Activated CD4-positive, CD25-positive, alpha-beta regulatory T cell (primary cell): ENCODE measurements around the gene MEST.
"Not testable (repeated sequence)": the region's sequence is repeated elsewhere in the genome, so short reads cannot be mapped to it uniquely, and the experiment has no call there.

Source experiments
- DNase-seq, 4 experiments: peaks; one replicate each; lab custom pipeline; 2025; lab: John Stamatoyannopoulos, UW

MEST gene

DNA sequence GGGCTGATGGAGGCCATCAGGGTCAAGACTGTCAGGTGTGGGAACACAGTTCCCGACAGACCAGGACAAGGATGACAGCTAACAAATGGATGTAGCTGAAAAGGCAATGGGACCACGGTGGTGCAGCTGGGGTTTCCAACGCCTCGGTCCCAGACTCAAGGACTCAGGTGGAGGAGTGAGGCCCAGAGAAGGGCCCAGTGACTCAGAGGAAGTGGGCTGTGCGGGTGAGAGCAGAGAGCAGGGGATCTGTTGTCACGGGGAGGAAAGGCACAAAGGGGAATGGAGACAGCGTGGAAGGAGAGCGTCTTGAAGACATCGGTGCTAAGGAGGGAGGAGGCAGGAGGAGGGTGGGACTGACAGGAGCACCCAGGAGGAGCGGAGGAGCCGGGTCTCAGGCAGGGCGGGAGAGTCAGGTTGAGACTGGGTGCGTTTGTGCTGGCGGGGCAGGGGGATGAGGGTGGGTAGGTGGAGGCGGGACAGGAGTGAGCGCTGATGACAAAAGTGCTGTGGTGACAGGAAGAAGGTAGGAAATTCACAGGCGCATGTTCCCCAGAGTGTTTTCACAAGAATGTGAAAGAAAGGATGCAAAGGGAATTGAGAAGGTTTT lies 31.7 kb downstream of the MEST start:
- not testable (repeated sequence) for DNase-seq

DNA sequence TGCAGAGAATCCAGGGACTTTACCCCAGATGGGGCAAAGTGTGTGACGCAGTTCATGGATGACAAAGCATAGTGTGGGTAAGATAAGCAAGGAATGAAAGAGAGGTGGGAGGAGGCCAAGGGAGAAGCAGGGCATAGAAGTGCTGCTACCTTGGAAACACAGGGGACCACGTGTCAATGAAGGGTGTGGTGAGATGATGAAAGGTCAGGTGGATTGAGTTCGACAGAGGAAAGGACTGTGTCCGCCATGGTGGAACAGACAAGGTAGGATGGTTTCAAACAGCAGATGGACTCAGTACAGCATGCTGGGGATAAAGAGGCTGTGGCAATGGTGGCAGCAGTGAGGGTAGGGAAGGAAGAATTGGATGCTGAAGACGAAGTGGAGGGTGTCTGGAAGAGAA lies 32.7 kb downstream of the MEST start:
- no peak for DNase-seq

DNA sequence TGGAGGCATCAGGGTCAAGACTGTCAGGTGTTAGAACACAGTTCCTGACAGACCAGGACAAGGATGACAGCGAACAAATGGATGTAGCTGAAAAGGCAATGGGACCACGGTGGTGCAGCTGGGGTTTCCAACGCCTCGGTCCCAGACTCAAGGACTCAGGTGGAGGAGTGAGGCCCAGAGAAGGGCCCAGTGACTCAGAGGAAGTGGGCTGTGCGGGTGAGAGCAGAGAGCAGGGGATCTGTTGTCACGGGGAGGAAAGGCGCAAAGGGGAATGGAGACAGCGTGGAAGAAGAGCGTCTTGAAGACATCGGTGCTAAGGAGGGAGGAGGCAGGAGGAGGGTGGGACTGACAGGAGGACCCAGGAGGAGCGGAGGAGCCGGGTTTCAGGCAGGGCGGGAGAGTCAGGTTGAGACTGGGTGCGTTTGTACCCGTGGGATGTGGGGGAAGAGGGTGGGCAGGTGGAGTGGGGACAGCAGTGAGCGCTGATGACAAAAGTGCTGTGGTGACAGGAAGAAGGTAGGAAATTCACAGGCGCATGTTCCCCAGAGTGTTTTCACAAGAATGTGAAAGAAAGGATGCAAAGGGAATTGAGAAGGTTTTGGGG lies 36.0 kb downstream of the MEST start:
- not testable (repeated sequence) for DNase-seq

DNA sequence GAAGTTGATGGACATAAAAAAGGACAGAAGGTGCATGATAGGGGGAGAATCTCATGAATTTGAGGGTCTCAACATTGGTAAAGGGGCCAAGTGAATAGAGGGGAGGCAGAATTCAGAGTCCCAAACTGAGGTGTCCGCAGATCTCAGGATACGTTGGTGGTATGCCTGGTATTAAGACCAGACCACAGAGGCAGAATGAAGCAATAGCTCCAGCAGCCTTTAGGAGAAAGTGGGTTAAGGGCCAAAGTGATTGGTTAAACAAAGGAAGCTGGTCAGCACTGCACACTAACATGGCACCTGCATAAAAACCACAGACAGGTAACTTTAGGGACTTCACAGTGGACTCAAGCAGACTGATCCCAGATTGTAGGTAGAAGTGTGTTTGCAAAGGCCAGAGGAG lies 37.5 kb downstream of the MEST start:
- DNase-seq = no peak

DNA sequence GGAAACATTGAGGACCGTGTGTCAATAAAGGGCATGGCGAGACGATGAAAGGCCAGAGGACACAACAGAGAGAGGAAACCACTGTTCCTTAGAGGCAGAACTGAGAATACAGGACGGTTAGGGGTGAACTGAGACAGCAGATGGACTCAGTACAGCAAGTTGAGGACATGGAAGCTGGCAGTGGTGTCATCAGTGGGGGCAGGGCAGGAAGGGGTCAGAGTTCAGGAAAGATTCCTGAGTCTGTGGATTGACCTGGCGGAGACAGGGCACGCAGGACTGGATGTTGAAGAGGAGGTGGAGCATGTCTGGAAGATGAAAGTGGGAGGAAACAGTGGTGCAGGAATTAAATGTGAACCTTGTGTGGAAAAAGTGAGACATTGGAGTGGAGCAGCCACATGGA lies 46.0 kb downstream of the MEST start:
- DNase-seq = not testable (repeated sequence)

DNA sequence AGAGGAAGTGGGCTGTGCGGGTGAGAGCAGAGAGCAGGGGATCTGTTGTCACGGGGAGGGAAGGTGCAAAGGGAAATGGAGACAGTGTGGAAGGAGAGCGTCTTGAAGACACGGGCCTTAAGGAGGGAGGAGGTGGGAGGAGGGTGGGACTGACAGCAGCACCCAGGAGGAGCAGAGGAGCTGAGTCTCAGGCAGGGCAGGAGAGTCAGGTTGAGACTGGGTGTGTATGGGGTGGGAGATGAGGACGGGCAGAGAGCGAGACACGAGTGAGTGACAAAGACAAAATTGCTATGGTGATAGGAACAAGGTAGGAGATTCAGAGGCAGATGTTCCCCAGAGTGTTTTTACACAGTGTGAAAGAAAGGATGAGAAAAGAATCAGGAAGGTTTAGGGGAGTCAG lies 49.4 kb downstream of the MEST start:
- not testable (repeated sequence) for DNase-seq

DNA sequence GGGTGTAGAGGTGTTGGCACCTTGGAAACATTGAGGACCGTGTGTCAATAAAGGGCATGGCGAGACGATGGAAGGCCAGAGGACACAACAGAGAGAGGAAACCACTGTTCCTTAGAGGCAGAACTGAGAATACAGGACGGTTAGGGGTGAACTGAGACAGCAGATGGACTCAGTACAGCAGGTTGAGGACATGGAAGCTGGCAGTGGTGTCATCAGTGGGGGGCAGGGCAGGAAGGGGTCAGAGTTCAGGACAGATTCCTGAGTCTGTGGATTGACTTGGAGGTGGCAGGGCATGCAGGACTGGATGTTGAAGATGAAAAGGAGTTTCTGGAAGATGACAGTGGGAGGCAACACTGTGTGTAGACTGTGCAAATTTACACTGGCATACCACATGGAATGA lies 50.4 kb downstream of the MEST start:
- not testable (repeated sequence) for DNase-seq

DNA sequence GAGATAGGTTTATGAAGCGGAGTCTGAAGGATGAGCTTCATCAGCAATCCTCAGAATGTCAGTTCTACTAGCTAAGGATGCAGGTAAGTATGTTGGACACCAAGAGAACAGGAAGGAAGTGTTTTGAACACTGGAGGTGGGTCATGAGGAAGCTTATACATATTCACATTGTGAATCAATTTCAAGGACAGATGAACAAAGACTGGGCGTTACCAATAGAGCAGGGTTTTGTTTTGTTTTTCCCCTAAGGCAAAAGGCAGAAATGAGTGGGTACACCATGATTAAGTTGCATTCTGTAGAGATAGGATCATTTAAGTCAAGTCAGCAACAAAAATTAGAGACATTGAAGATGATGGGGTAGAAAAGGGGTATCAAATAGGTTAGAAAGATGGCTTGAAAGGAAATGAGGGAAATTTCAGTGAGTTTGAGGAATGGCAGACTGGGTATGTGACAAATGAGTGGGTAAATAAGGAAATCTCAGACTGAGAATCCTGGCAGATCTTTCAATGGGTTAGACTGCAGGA lies 51.7 kb downstream of the MEST start:
- no peak for DNase-seq

DNA sequence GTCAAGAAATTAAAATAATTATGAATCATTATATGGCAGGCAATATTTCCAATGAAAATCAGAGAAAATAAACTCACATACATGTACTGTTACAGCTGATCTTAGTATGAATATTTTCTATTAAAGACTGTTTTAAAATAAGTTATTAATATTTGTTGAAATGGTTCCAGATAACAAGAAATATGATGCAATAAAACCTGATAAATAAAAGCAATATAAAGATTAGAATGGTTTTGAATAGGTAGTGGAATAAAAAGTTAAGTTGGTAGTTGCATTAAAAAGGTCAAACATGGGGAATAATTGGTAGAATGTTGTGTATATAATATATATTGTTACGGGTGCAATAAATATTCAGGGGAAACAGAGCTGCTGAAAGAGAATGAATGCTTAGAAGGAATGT lies 52.5 kb downstream of the MEST start:
- no peak for DNase-seq

DNA sequence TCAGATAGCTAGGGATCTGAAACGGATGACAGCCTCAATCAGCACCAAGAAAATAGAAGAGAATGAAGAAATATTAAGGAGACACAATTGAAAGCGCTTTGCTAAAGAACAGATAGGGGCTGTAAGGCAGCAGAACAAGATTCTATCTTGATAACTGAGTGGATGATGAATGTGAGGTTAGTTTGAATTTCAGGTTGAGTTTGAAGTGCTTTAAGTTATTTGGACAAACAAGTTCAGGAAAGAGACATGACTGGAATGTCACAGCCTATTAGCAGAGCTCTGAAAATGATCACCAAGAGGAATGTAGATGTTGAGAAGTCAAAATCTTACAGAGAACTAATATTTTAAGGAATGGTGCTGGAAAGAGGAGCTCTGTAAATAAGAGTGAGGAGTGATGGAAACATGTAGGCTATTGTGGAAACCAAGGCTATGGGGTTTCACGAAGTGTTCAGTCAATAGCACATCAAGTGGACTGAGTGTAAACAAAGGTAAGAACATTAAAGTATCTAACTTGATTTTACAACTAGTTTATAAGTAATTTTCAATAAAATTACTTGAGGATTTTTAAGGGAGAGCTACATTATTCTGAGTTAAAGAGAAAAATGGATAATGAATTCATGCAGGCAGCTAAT lies 61.6 kb downstream of the MEST start:
- no peak for DNase-seq

DNA sequence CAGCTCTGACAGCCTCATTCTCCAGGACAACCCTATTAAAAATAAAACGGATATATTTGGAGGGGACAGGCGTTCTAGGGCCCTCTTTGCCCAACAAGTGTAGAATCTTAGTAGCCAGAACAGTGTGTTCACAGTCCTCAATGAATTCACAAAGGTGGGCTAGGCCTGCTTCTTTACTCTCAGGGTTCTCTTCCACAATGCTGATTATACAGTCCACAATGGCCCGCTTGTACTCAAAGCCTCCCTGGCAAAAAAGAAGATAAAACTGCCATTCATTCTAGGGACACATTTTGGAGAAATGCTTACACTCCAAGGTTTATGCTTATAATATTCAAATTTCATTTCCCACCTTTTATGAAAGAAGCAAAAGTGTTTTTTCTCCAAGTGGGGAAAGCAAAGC lies 62.6 kb downstream of the MEST start:
- no peak for DNase-seq
